HG02943 (cell line): ENCODE measurements around the gene ARMH2.
"Not testable (repeated sequence)": the region's sequence is repeated elsewhere in the genome, so short reads cannot be mapped to it uniquely, and the experiment has no call there.

Source experiments
- ATAC-seq: cut with Tn5 transposase; IDR thresholded peaks from one replicate; pipeline ENCODE4 v1.9.1; 2021; ENCODE audit warnings: mild to moderate bottlenecking, low read depth, moderate library complexity; ENCODE audit not compliant: unreplicated experiment

The ARMH2 gene

DNA sequence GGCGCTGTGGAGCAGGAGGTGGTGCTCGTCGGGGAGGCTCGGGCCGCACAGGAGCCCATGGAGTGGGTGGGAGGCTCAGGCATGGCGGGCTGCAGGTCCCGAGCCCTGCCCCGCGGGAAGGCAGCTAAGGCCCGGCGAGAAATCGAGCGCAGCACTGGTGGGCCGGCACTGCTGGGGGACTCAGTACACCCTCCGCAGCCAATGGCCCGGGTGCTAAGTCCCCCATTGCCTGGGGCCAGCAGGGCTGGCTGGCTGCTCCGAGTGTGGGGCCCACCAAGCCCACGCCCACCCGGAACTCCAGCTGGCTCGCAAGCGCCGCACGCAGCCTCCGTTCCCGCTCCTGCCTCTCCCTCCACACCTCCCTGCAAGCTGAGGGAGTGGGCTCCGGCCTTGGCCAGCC lies 32.7 kb downstream of the ARMH2 start:
- not testable (repeated sequence) for ATAC-seq

DNA sequence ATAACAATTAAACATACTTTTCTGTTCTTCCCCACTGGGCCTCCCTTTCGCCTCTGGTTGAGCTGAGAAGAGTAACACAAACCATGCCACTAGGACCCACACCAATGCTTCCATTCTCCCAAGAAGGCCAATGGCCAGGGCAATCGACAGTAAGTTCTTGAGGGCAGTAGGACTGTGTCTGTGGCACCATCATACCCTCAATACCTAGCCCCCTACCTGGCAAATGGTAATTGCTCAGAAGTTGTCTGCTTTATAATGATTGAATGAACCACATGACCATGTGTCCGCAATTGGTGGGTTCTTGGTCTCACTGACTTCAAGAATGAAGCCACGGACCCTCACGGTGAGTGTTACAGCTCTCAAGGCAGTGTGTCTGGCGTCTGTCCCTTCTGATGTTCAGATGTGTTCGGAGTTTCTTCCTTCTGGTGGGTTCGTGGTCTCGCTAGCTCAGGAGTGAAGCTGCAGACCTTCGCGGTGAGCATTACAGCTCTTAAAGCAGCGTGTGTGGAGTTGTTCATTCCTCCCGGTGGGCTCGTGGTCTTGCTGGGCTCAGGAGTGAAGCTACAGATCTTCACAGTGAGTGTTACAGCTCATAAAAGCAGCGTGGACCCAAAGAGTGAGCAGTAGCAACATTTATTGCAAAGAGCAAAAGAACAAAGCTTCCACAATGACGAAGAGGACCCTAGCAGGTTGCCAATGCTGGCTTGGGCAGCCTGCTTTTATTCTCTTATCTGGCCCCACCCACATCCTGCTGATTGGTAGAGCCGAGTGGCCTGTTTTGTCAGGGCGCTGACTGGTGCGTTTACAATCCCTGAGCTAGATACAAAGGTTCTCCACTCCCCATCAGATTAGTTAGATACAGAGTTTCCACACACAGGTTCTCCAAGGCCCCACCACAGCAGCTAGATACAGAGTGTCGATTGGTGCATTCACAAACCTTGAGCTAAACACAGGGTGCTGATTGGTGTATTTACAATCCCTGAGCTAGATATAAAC lies 33.6 kb downstream of the ARMH2 start:
- not testable (repeated sequence) for ATAC-seq

- ATAC-seq = no peak
Observed at GRCh38 chr6:24763578-24763977, 35.1 kb downstream of the ARMH2 start.

DNA sequence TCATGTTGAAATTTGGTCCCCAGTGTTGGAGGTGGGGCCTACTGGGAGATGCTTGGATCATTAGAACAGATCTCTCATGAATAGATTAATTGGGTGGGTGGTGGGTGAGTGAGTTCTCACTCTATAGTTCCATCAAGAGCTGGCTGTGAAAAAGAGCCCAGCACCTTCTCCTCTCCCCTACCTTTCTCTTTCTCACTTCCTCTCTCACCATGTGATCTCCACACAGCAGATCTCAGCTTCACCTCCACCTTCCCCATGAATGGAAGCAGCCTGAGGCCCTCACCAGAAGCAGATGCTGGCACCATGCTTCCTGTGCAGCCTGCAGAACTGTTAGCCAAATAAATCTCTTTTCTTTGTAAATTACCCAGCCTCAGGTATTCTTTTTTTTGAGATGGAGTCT lies 36.9 kb downstream of the ARMH2 start:
- no peak for ATAC-seq

DNA sequence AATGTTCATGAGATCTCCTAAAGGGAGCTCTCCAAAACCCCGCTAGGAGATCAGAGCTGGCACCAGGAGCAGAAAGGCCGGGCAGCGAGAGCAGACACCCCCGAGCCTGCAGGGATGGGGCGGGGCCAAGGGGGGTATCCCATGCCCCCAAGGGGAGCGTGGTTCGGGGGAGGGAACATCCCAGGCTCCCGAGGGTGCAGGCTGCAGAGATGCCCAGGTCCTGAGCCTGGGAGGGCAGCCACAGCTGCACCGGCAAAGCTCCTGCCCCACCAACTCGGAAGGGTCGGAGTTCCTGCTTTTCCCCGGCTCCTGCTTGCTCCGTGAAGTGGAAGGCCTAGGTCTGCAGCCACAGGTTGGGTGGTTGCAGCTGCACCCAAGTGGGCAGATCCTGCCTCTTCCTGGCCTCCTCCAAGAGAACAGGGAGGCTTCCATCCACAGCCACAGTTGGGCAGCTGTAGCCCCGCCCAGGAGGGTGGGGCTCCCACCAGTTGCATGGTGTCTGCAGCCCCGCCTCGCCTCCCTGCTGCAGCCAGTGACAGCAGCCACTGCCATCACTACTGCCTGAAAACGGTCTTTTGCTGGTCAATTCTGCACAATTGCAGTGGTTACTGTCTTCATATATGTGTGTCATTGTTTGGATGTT lies 37.4 kb downstream of the ARMH2 start:
- ATAC-seq = no peak

DNA sequence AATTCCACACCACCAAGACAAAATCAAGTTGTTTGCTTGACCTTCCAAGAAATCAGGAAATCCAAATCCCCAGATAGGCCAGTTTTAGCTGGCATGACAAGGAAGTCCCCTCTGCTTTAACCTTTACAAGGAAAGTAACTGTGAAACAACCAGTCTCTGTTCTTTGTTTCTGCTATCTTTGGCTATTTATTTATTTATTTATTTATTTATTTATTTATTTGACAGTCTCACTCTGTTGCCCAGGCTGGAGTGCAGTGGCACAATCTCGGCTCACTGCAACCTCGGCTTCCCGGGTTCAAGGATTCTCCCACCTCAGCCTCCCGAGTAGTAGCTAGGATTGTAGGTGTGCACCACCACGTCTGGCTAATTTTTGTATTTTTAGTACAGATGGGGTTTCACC lies 38.5 kb downstream of the ARMH2 start:
- ATAC-seq = no peak

DNA sequence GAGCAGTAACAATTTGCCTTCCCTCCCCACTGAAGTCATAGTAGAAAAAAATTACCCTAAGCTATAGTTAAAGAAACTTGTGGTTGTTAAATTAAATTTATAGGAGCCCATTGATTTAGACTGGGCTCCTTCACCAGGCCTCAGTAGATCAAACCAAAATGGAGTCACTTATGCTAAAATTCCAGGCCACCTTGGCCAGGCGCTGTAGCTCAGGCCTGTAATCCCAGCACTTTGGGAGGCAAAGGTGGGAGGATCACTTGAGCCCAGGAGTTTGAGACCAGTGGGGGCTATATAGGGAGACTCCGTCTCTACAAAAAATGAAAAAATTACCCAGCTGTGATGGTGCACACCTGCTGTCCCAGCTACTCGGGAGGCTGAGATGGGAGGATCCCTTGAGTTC lies 39.0 kb downstream of the ARMH2 start:
- no peak for ATAC-seq

DNA sequence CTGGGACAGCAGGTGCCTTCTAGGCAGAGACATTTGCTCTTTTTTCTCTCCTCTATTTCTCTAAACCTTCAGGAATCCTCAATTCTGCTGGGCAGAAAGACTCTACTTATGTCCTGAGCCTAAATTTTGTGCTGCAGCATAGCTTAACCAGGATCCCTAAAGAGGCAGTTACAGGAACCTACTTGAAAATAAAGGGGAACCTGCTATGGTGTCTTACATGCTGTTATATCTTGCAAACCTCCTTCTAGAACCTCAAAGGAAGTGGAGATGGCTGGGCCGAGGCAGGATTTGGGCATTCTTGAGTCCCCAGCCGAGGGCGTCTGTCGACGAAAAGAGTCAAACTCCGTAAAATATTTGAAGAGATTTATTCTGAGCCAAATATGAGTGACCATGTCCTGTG lies 41.1 kb downstream of the ARMH2 start:
- ATAC-seq = no peak

- no peak for ATAC-seq
Observed at GRCh38 chr6:24755279-24755678, 43.4 kb downstream of the ARMH2 start.

DNA sequence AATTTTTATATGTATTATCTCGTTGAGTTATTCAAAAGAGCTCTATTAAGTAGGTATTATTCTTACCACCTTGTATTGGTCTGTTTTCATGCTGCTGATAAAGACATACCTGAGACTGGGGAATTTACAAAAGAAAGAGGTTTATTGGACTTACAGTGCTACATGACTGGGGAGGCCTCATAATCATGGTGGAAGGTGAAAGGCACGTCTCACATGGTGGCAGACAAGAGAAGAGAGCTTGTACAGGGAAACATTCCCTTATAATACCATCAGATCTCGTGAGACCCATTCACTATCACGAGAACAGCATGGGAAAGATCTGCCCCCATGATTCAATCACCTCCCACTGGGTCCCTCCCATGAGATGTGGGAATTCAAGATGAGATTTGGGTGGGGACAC lies 44.3 kb downstream of the ARMH2 start:
- not testable (repeated sequence) for ATAC-seq

- ATAC-seq = no peak
Observed at GRCh38 chr6:24753545-24753944, 45.2 kb downstream of the ARMH2 start.

GRCh38 chr6:24752917-24753492 lies 45.7 kb downstream of the ARMH2 start:
- ATAC-seq = no peak

GRCh38 chr6:24752503-24752902 lies 46.2 kb downstream of the ARMH2 start:
- ATAC-seq = no peak

GRCh38 chr6:24750878-24751277 lies 47.8 kb downstream of the ARMH2 start:
- ATAC-seq = not testable (repeated sequence)

GRCh38 chr6:24749297-24749696 lies 49.4 kb downstream of the ARMH2 start:
- ATAC-seq = no peak
